Esophagus muscularis mucosa (tissue), 4 donors: Measurements from ENCODE around the gene CSE1L. TPM values are rescaled to one million over a fixed set of nuclear protein-coding genes. Genes with fewer than 3 reads are reported as not detected.

ENCODE experiments used
- DNase-seq: peaks from one replicate; pipeline ENCODE4 v3.0.0-alpha.2; 2017; ENCODE audit errors: extremely low spot score
- H3K27ac ChIP-seq, 4 donors: fragments of 200-600 bp; sonication (generic); replicated peaks in 1 of 4; 1 replicate in 3 of 4; 2 replicates in 1 of 4; pipeline ENCODE4 v1.5.1; 2016 to 2019; ENCODE audit warnings: mild to moderate bottlenecking in 1 of 4
- H3K27me3 ChIP-seq, 4 donors: fragments of 200-600 bp; sonication (generic); one replicate each; pipeline versions ENCODE4 v1.5.1 to v1.6.0; 2016 to 2019
- H3K36me3 ChIP-seq, 4 donors: fragments of 200-600 bp; sonication (generic); one replicate each; pipeline ENCODE4 v1.5.1; 2016 to 2019
- H3K4me1 ChIP-seq, 4 donors: fragments of 200-600 bp; sonication (generic); one replicate each; pipeline ENCODE4 v1.5.1; 2016 to 2019
- H3K4me3 ChIP-seq, 4 donors: fragments of 200-600 bp; sonication (generic); 1 replicate in 2 of 4; 2 replicates in 2 of 4; pipeline ENCODE4 v1.5.1; 2016 to 2019; ENCODE audit warnings: mild to moderate bottlenecking in 4 of 4, moderate library complexity in 1 of 4
- H3K9me3 ChIP-seq, 4 donors: fragments of 200-600 bp; sonication (generic); 1 replicate in 3 of 4; 2 replicates in 1 of 4; pipeline ENCODE4 v1.5.1; 2016 to 2019
- CTCF ChIP-seq, 3 experiments: fragments of 200-600 bp in 2 of 3; fragments of 450-650 bp in 1 of 3; sonication (generic) in 2 of 3; IDR thresholded peaks; one replicate each; pipeline ENCODE4 v1.5.1; 2017 to 2019; ENCODE audit warnings: antibody characterized with exemption in 3 of 3, mild to moderate bottlenecking in 2 of 3, moderate library complexity in 1 of 3
- EP300 ChIP-seq: sonication (generic); formaldehyde crosslinking; IDR thresholded peaks from one replicate; pipeline ENCODE4 v1.6.1; 2017; ENCODE audit warnings: antibody characterized with exemption
- POLR2A ChIP-seq: fragments of 450-650 bp; IDR thresholded peaks from one replicate; pipeline ENCODE4 v1.6.1; 2017; ENCODE audit warnings: antibody characterized with exemption, moderate library complexity, mild to moderate bottlenecking, low read depth
- POLR2AphosphoS5 ChIP-seq, 2 donors: sonication (generic); formaldehyde crosslinking; IDR thresholded peaks; one replicate each; pipeline ENCODE4 v1.6.1; 2017; ENCODE audit warnings: antibody characterized with exemption in 2 of 2
- WGBS: methylation state at CpG from one replicate; pipeline ENCODE4 v1.1.5; 2018; 5-methylcytosine and 5-hydroxymethylcytosine counted together
- intact Hi-C: fragments of 100-400 bp; cut with DNase I; formaldehyde crosslinking; loops from one replicate; pipeline ENCODE4 v1.15.1; 2023
- total RNA-seq, 4 donors: library from RNA; depleted of rRNA; stranded (reverse); fragments of >200 nt; gene quantifications; one replicate each; pipeline versions ENCODE4 v1.1.0 to v1.2.1, GENCODE V29; 2016

CSE1L gene
- total RNA-seq, 4 donors from 2014 or later: 33.8 to 41.3 (median 39.2) TPM

- Histone ChIP-seq H3K4me1 (no peaks in the 10 kb centered on the region), H3K36me3 (peaks cover 0 to 23% (median 10%) of the 10 kb centered on the region in 4 donors), H3K9me3 (no peaks in the 10 kb centered on the region), H3K27me3 (no peaks in the 10 kb centered on the region), H3K27ac (no peak overlapping the region), H3K4me3 (no peak overlapping the region)
- TF ChIP-seq EP300 (no peak), POLR2AphosphoS5 (IDR thresholded peaks at IDR 0.05) (no peak), CTCF (IDR thresholded peaks at IDR 0.05) (no peak), POLR2A (no peak)
- DNase-seq: no peak
- WGBS: 98% methylated on average over 5 of the region's 5 CpGs
- intact Hi-C loops: no loop called here
These were observed 6.3 kb upstream of the CSE1L start for GRCh38 chr20:49039854-49040253.

GRCh38 chr20:49043000-49043399 lies 3.1 kb upstream of the CSE1L start:
- H3K27me3 ChIP-seq: no peaks in the 10 kb centered on the region
- intact Hi-C loops: no loop called here
- WGBS: 96% methylated on average over 5 of the region's 5 CpGs
- TF ChIP-seq POLR2A: no peak
- TF ChIP-seq POLR2AphosphoS5 (IDR thresholded peaks at IDR 0.05): no peak
- TF ChIP-seq EP300: no peak
- TF ChIP-seq CTCF (IDR thresholded peaks at IDR 0.05): no peak
- H3K36me3 ChIP-seq: peaks cover 0 to 4% (median 0%) of the 10 kb centered on the region in 4 donors
- H3K9me3 ChIP-seq: no peaks in the 10 kb centered on the region
- no peak overlapping the region for H3K4me3 ChIP-seq
- DNase-seq: no peak
- peaks cover 15 to 20% (median 17%) of the 10 kb centered on the region in 4 donors for H3K4me1 ChIP-seq
- H3K27ac ChIP-seq: no peak overlapping the region

GRCh38 chr20:49045440-49046086 lies 549 bp upstream of the CSE1L start:
- H3K4me1 ChIP-seq: peaks cover 16 to 30% (median 24%) of the 10 kb centered on the region in 4 donors
- no peaks in the 10 kb centered on the region for H3K9me3 ChIP-seq

GRCh38 chr20:49052334-49052733 lies 6.2 kb downstream of the CSE1L start:
- Histone ChIP-seq H3K9me3 (no peaks in the 10 kb centered on the region), H3K4me1 (peaks cover 14 to 57% (median 28%) of the 10 kb centered on the region in 4 donors), H3K27me3 (no peaks in the 10 kb centered on the region), H3K4me3 (no peak overlapping the region), H3K27ac (no peak overlapping the region), H3K36me3 (peaks cover 0 to 17% (median 0%) of the 10 kb centered on the region in 4 donors)
- no peak for DNase-seq
- TF ChIP-seq CTCF (IDR thresholded peaks at IDR 0.05): no peak
- TF ChIP-seq POLR2AphosphoS5 (IDR thresholded peaks at IDR 0.05): no peak
- intact Hi-C loops: no loop called here
- 92% methylated on average over 1 of the region's 1 CpG for WGBS

More at GRCh38 chr20:49045440-49046086, 549 bp upstream of the CSE1L start:
- Histone ChIP-seq H3K4me3 (peak overlapping the region; percentile 88 to 100 (median 92)), H3K36me3 (no peaks in the 10 kb centered on the region), H3K27ac (peak overlapping the region; percentile 92 to 100 (median 96)), H3K27me3 (no peaks in the 10 kb centered on the region)
- WGBS: 13% methylated on average over 8 of the region's 12 CpGs
- no peak for TF ChIP-seq POLR2AphosphoS5 (IDR thresholded peaks at IDR 0.05)
- no peak for TF ChIP-seq CTCF (IDR thresholded peaks at IDR 0.05)
- no peak for TF ChIP-seq EP300
- no peak for TF ChIP-seq POLR2A
- intact Hi-C loops: loop anchor here (2.0 kb wide), 1 partner anchor 17 kb away; no protein-coding TSS in a partner anchor
- DNase-seq: no peak
